Kidney epithelial cell (primary cell): ENCODE results near the gene ME3. TPM values are rescaled to one million over a fixed set of nuclear protein-coding genes. Genes with fewer than 3 reads are reported as not detected.
"Not testable (repeated sequence)": the region's sequence is repeated elsewhere in the genome, so short reads cannot be mapped to it uniquely, and the experiment has no call there.

Experiments used
- DNase-seq: peaks from one replicate; pipeline ENCODE4 v3.0.0-alpha.2; 2010; ENCODE audit warnings: low read depth
- H3K27me3 ChIP-seq: 2 replicates; pipeline ENCODE4 v1.6.0; 2011; ENCODE audit warnings: low read length; ENCODE audit not compliant: control insufficient read depth, insufficient read depth
- H3K36me3 ChIP-seq: 2 replicates; pipeline ENCODE4 v1.5.1; 2011; ENCODE audit warnings: low read length; ENCODE audit not compliant: control insufficient read depth, insufficient read depth
- H3K4me3 ChIP-seq: 2 replicates; pipeline ENCODE4 v1.5.1; 2011; ENCODE audit warnings: low read depth, mild to moderate bottlenecking, control low read depth, low read length
- total RNA-seq: library from RNA; depleted of rRNA; stranded (reverse); fragments of >200 nt; gene quantifications from 2 replicates; pipeline ENCODE4 v1.2.3, GENCODE V29; 2015
- TF ChIP-seq, protein P1 (sequence below): IDR thresholded peaks from 2 replicates; pipeline ENCODE4 v1.5.1; 2011; ENCODE audit warnings: mild to moderate bottlenecking, moderate library complexity, low read length, control low read depth, inconsistent platforms; ENCODE audit not compliant: insufficient read depth, poor library complexity, severe bottlenecking

ME3 gene
- total RNA-seq, 1 donor from 2014 or later, result 35.7 TPM

- Histone ChIP-seq H3K27me3 (no peaks in the 10 kb centered on the region), H3K4me3 (no peak overlapping the region), H3K36me3 (no peaks in the 10 kb centered on the region)
- DNase-seq, result no peak
- TF ChIP-seq, protein P1, sequence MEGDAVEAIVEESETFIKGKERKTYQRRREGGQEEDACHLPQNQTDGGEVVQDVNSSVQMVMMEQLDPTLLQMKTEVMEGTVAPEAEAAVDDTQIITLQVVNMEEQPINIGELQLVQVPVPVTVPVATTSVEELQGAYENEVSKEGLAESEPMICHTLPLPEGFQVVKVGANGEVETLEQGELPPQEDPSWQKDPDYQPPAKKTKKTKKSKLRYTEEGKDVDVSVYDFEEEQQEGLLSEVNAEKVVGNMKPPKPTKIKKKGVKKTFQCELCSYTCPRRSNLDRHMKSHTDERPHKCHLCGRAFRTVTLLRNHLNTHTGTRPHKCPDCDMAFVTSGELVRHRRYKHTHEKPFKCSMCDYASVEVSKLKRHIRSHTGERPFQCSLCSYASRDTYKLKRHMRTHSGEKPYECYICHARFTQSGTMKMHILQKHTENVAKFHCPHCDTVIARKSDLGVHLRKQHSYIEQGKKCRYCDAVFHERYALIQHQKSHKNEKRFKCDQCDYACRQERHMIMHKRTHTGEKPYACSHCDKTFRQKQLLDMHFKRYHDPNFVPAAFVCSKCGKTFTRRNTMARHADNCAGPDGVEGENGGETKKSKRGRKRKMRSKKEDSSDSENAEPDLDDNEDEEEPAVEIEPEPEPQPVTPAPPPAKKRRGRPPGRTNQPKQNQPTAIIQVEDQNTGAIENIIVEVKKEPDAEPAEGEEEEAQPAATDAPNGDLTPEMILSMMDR, result no peak
Observed at GRCh38 chr11:86663291-86663690, 9.1 kb downstream of the ME3 start.

DNA sequence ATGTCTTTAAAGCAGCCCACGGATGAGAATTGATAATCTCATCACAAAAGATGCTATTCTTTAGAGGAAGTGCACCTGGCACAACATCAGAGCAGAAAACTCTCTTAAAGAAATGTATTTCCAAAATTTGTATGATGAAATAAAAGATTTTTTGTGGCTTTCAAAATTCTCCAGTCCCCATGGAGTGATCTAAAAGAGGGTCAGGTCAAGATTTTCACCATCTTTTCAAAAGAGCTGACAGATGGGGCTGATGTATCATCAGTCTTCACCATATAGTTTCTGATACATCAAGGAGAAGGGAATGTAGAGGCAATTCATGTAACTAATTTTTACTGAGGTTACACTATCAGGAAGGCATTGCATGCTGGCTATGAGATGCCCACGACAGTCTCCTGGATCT lies 11.7 kb downstream of the ME3 start:
- TF ChIP-seq, protein P1, result no peak
- Histone ChIP-seq H3K36me3 (no peaks in the 10 kb centered on the region), H3K27me3 (no peaks in the 10 kb centered on the region), H3K4me3 (no peak overlapping the region)
- no peak for DNase-seq

DNA sequence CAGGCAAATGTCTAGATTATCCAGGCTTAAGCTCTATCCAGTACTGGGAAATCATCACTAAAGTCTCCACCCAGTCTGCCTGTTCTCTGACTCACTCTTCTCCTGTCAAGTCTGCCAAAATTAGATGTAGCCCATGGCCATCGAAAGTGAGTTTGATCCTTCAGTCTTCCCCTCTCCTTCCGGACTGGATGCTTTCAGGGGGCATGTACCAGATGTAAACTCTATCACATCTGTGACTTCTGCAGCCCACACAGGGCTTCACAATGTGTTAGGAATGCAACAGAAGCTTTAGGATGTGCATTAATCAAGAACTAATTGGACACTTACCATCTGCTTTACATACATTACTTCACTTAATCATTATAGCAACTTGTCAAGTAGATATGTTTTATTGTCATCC lies 12.3 kb downstream of the ME3 start:
- Histone ChIP-seq H3K4me3 (no peak overlapping the region), H3K27me3 (no peaks in the 10 kb centered on the region), H3K36me3 (no peaks in the 10 kb centered on the region)
- DNase-seq, result no peak
- TF ChIP-seq, protein P1, result no peak

GRCh38 chr11:86658534-86658933 lies 13.9 kb downstream of the ME3 start:
- Histone ChIP-seq H3K36me3 (no peaks in the 10 kb centered on the region), H3K4me3 (no peak overlapping the region), H3K27me3 (no peaks in the 10 kb centered on the region)
- TF ChIP-seq, protein P1, result no peak
- DNase-seq, result no peak

DNA sequence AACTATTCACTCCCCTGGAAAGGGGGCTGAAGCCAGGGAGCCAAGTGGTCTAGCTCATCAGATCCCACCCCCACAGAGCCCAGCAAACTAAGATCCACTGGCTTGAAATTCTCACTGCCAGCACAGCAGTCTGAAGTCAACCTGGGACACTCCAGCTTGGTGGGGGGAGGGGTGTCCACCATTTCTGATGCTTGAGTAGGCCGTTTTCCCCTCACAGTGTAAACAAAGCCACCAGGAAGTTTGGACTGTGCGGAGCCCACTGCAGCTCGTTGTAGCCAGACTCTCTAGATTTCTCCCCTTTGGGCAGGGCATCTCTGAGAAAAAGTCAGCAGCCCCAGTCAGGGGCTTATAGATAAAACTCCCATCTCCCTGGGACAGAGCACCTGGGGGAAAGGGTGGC lies 27.2 kb downstream of the ME3 start:
- not testable (repeated sequence) for H3K4me3 ChIP-seq, H3K36me3 ChIP-seq, DNase-seq, H3K27me3 ChIP-seq

GRCh38 chr11:86644291-86644690 lies 28.1 kb downstream of the ME3 start:
- no peak overlapping the region for H3K4me3 ChIP-seq
- TF ChIP-seq, protein P1, result no peak
- H3K27me3 ChIP-seq, result no peaks in the 10 kb centered on the region
- DNase-seq, result no peak
- no peaks in the 10 kb centered on the region for H3K36me3 ChIP-seq
